ENCODE results near the gene DSCAML1.

The DSCAML1 gene

GRCh38 chr11:117477721-117478120 is 319.3 kb downstream of the DSCAML1 start:
- H3K4me3 ChIP-seq (ENCODE audit: low read depth, low read length) = no peak overlapping the region
- DNase-seq (ENCODE audit: low read depth) = no peak
- TF ChIP-seq CTCF (conservative IDR thresholded peaks at IDR 0.05; ENCODE audit: low read depth, low read length) = no peak

- no peak for DNase-seq (ENCODE audit: low read depth)
- no peak overlapping the region for H3K4me3 ChIP-seq (ENCODE audit: low read depth, low read length)
- no peak for TF ChIP-seq CTCF (conservative IDR thresholded peaks at IDR 0.05; ENCODE audit: low read depth, low read length)
Observed at GRCh38 chr11:117476531-117477142, 320.4 kb downstream of the DSCAML1 start.

- TF ChIP-seq CTCF (conservative IDR thresholded peaks at IDR 0.05; ENCODE audit: low read depth, low read length) = no peak
- no peak for DNase-seq (ENCODE audit: low read depth)
- no peak overlapping the region for H3K4me3 ChIP-seq (ENCODE audit: low read depth, low read length)
Observed at GRCh38 chr11:117475716-117476530, 321.1 kb downstream of the DSCAML1 start.

- TF ChIP-seq CTCF (conservative IDR thresholded peaks at IDR 0.05; ENCODE audit: low read depth, low read length) = no peak
- no peak overlapping the region for H3K4me3 ChIP-seq (ENCODE audit: low read depth, low read length)
- no peak for DNase-seq (ENCODE audit: low read depth)
Observed at GRCh38 chr11:117473481-117474091, 323.4 kb downstream of the DSCAML1 start.

- no peak overlapping the region for H3K4me3 ChIP-seq (ENCODE audit: low read depth, low read length)
- no peak for DNase-seq (ENCODE audit: low read depth)
- TF ChIP-seq CTCF (conservative IDR thresholded peaks at IDR 0.05; ENCODE audit: low read depth, low read length) = no peak
Observed at GRCh38 chr11:117471776-117472175, 325.2 kb downstream of the DSCAML1 start.

GRCh38 chr11:117470576-117470975 is 326.4 kb downstream of the DSCAML1 start:
- no peak for DNase-seq (ENCODE audit: low read depth)
- TF ChIP-seq CTCF (conservative IDR thresholded peaks at IDR 0.05; ENCODE audit: low read depth, low read length) = no peak
- H3K4me3 ChIP-seq (ENCODE audit: low read depth, low read length) = no peak overlapping the region

All from choroid plexus epithelial cell (primary cell).